Vagina (tissue), 2 donors: ENCODE results near the gene NUDT3. TPM values are rescaled to one million over a fixed set of nuclear protein-coding genes. Genes with fewer than 3 reads are reported as not detected.

Source experiments
- DNase-seq, 2 donors: peaks; one replicate each; pipeline ENCODE4 v3.0.0-alpha.2; 2017; ENCODE audit errors: extremely low spot score in 2 of 2
- H3K27ac ChIP-seq: fragments of 200-600 bp; sonication (generic); one replicate; pipeline ENCODE4 v1.5.1; 2019
- H3K27me3 ChIP-seq: fragments of 200-600 bp; sonication (generic); one replicate; pipeline ENCODE4 v1.5.1; 2019
- H3K36me3 ChIP-seq, 2 donors: fragments of 200-600 bp; sonication (generic); one replicate each; pipeline ENCODE4 v1.5.1; 2017 to 2019
- H3K4me1 ChIP-seq: fragments of 200-600 bp; sonication (generic); one replicate; pipeline ENCODE4 v1.5.1; 2019
- H3K4me3 ChIP-seq, 2 donors: fragments of 200-600 bp; sonication (generic); 1 replicate in 1 of 2; 2 replicates in 1 of 2; pipeline ENCODE4 v1.5.1; 2016 to 2019
- H3K9me3 ChIP-seq: fragments of 200-600 bp; sonication (generic); one replicate; pipeline ENCODE4 v1.5.1; 2019
- CTCF ChIP-seq, 3 experiments: fragments of 450-650 bp in 2 of 3; fragments of 200-600 bp in 1 of 3; sonication (generic) in 1 of 3; IDR thresholded peaks; one replicate each; pipeline ENCODE4 v1.5.1; 2017 to 2019; ENCODE audit warnings: antibody characterized with exemption in 3 of 3, mild to moderate bottlenecking in 2 of 3, moderate library complexity in 2 of 3
- POLR2A ChIP-seq, 2 donors: fragments of 450-650 bp; IDR thresholded peaks; one replicate each; pipeline ENCODE4 v1.6.1; 2017; ENCODE audit warnings: antibody characterized with exemption in 2 of 2, mild to moderate bottlenecking in 2 of 2, moderate library complexity in 2 of 2
- POLR2AphosphoS5 ChIP-seq, 2 donors: sonication (generic); formaldehyde crosslinking; IDR thresholded peaks; one replicate each; pipeline ENCODE4 v1.9.0; 2017; ENCODE audit warnings: antibody characterized with exemption in 2 of 2, mild to moderate bottlenecking in 2 of 2, low read depth in 1 of 2; ENCODE audit not compliant: insufficient read depth in 1 of 2
- intact Hi-C: fragments of 100-400 bp; cut with DNase I; formaldehyde crosslinking; loops from one replicate; pipeline ENCODE4 v1.15.1; 2023
- total RNA-seq: library from RNA; depleted of rRNA; stranded (reverse); fragments of >200 nt; gene quantifications from one replicate; pipeline ENCODE4 v1.2.3, GENCODE V29; 2016

NUDT3 gene
- total RNA-seq, 1 donor from 2014 or later, result 27.0 TPM

DNA sequence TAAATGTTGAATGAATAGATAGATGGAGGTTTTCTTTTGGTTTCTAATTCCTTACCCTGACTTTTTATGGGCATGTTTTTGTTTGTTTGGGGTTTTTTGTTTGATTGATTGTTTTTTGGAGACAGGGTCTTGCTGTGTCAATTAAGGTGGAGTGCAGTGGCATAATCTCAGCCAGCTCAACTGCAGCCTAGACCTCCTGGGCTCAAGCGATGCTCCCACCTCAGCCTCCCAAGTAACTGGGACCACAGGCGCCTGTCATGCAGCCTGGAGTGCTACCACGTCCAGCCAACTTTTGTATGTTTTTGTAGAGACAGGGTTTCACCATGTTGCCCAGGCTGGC lies 1.5 kb upstream of the NUDT3 start:
- Histone ChIP-seq H3K9me3 (no peaks in the 10 kb centered on the region), H3K36me3 (no peaks in the 10 kb centered on the region), H3K4me1 (peaks cover 20% of the 10 kb centered on the region), H3K27me3 (no peaks in the 10 kb centered on the region), H3K27ac (no peak overlapping the region), H3K4me3 (no peak overlapping the region)
- intact Hi-C loops, result loop anchor here (5.0 kb wide), 1 partner anchor 147 kb away; the partner anchor contains the start of gene SMIM29
- DNase-seq, result no peak
- no peak for TF ChIP-seq POLR2A (IDR thresholded peaks at IDR 0.05)
- no peak for TF ChIP-seq POLR2AphosphoS5 (IDR thresholded peaks at IDR 0.05; ENCODE audit: insufficient read depth in 1 of 2, low read depth in 1 of 2)
- no peak for TF ChIP-seq CTCF (IDR thresholded peaks at IDR 0.05)

- H3K9me3 ChIP-seq, result no peaks in the 10 kb centered on the region
- peaks cover 20% of the 10 kb centered on the region for H3K4me1 ChIP-seq
- H3K4me3 ChIP-seq, result peak overlapping the region; percentile 78 to 90
- no peaks in the 10 kb centered on the region for H3K36me3 ChIP-seq
- intact Hi-C loops, result loop anchor here (5.0 kb wide), 1 partner anchor 146 kb away; the partner anchor contains the start of gene SMIM29
- TF ChIP-seq CTCF (IDR thresholded peaks at IDR 0.05) (no peak), POLR2A (IDR thresholded peaks at IDR 0.05) (no peak), POLR2AphosphoS5 (IDR thresholded peaks at IDR 0.05; ENCODE audit: insufficient read depth in 1 of 2, low read depth in 1 of 2) (no peak)
- no peaks in the 10 kb centered on the region for H3K27me3 ChIP-seq
- no peak for DNase-seq
- H3K27ac ChIP-seq, result peak overlapping the region; percentile 92
Observed at GRCh38 chr6:34393191-34393965, 909 bp upstream of the NUDT3 start.

DNA sequence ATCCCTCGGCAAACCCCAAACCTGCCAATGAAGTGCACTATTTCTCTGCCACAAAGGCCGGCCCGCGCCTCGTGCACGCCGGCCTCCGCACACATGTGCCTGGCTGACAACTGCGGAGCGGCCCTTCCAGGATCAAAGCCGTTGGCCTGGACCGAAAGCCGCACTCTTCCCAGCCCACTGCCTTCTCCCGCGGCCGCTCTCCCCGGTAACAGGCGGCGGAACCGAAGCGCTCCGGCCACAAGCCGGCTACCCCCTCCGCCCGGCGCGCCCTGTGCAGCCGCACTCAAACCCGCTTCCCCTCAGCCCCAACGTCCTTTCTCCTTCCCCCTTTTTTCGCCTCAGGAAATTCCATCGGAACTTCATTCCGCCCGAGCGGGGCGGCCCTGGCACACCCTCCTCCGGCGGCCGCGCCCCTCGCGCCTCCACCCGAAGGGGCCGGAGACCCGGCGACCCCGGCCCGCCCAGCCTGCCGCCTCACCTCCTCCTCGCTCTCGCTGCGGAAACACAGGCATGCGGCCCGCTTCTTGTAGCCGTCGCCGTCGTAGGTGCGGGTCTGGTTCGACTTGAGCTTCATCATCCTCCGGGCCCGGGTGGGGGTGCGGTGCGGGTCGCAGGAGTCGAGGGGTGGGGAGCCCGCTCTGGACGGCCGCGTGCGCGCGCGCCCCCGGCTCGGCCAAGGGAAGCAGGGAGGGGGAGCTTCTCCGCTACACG lies 528 bp downstream of the NUDT3 start:
- TF ChIP-seq POLR2AphosphoS5 (IDR thresholded peaks at IDR 0.05; ENCODE audit: insufficient read depth in 1 of 2, low read depth in 1 of 2) (peak in 1 of 2 donors; percentile 38), POLR2A (IDR thresholded peaks at IDR 0.05) (no peak), CTCF (IDR thresholded peaks at IDR 0.05) (no peak)
- intact Hi-C loops, result loop anchor here (1.0 to 5.0 kb wide), 2 partner anchors 23 to 145 kb away; partner anchors contain the start of gene SMIM29
- Histone ChIP-seq H3K27me3 (no peaks in the 10 kb centered on the region), H3K4me3 (peak overlapping the region; percentile 78 to 90), H3K4me1 (peaks cover 33% of the 10 kb centered on the region), H3K9me3 (no peaks in the 10 kb centered on the region), H3K36me3 (no peaks in the 10 kb centered on the region), H3K27ac (peak overlapping the region; percentile 92)
- DNase-seq, result no peak

- Histone ChIP-seq H3K9me3 (no peaks in the 10 kb centered on the region), H3K36me3 (no peaks in the 10 kb centered on the region), H3K27me3 (no peaks in the 10 kb centered on the region), H3K4me3 (peak overlapping the region; percentile 78 to 90), H3K27ac (peak overlapping the region; percentile 92), H3K4me1 (peaks cover 38% of the 10 kb centered on the region)
- TF ChIP-seq POLR2A (IDR thresholded peaks at IDR 0.05), result no peak
- TF ChIP-seq POLR2AphosphoS5 (IDR thresholded peaks at IDR 0.05; ENCODE audit: insufficient read depth in 1 of 2, low read depth in 1 of 2), result no peak
- no peak for TF ChIP-seq CTCF (IDR thresholded peaks at IDR 0.05)
- intact Hi-C loops, result loop anchor here (5.0 kb wide), 1 partner anchor 144 kb away; the partner anchor contains the start of gene SMIM29
- DNase-seq, result no peak
Observed at GRCh38 chr6:34391473-34391785, 1.0 kb downstream of the NUDT3 start.
